Stimulated activated CD4-positive, alpha-beta T cell treated with anti-CD3 and anti-CD28 coated beads, Interleukin-4, amount 100 ng/mL, for 1 hour (primary cell): Measurements from ENCODE around the gene KRTAP1-3.
"Not testable (repeated sequence)": the region's sequence is repeated elsewhere in the genome, so short reads cannot be mapped to it uniquely, and the experiment has no call there.

ENCODE experiments used
- DNase-seq: peaks from one replicate; pipeline ENCODE4 v3.0.0-alpha.2; 2020

The KRTAP1-3 gene

GRCh38 chr17:41034346-41034935, at the start of gene KRTAP1-3:
Gene KRTAP1-3, minus strand, starts transcription at chr17:41034874. Its CDS starts 53 bp downstream, at chr17:41034821.
- DNase-seq: not testable (repeated sequence)

- not testable (repeated sequence) for DNase-seq
Observed at GRCh38 chr17:41084100-41084856, 49.6 kb upstream of the KRTAP1-3 start, which contains the start of gene KRTAP4-7. Gene KRTAP4-7, plus strand, starts transcription at chr17:41084150. Its CDS starts 57 bp downstream, at chr17:41084207.

DNA sequence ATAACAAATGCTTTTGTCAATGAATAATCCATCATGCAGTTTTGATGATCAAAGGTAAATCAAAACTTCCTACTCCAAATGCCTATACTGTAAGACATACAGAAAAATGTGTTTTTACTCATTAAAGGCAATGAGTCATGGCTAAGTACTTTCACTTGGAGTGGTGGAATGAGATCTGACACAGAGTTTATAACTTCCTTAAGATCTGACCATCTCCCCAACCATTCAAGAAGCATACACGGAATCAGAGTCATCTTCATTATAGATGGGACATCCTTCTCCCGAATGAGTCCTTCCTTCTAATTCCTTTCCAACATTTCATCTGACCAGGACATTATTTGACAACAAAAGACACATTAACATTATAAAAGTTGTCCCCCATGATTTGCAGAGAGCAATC, 48.8 kb upstream of the KRTAP1-3 start:
- not testable (repeated sequence) for DNase-seq

- no peak for DNase-seq
Observed at GRCh38 chr17:41082626-41083025, 48.0 kb upstream of the KRTAP1-3 start.

- no peak for DNase-seq
Observed at GRCh38 chr17:41076788-41077187, 42.1 kb upstream of the KRTAP1-3 start.

DNA sequence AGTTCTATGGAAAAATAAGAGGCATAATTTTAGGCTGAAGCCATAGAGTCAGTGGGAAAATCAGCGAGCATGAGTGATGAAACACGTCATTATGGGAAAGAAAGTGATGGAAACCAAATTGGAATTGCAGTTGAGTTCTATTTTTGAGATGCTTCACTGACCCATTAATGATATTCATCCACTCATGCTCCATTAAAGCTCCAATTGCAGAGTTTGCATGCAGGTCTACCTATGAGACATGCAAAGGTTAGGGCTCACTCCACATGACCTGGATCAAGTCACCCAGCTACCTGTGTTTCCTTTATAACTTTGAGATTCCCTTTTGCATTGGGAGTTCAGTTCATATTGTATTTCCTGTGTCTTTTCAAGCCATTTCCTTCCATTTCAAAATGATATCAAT, 39.0 kb upstream of the KRTAP1-3 start:
- no peak for DNase-seq

DNA sequence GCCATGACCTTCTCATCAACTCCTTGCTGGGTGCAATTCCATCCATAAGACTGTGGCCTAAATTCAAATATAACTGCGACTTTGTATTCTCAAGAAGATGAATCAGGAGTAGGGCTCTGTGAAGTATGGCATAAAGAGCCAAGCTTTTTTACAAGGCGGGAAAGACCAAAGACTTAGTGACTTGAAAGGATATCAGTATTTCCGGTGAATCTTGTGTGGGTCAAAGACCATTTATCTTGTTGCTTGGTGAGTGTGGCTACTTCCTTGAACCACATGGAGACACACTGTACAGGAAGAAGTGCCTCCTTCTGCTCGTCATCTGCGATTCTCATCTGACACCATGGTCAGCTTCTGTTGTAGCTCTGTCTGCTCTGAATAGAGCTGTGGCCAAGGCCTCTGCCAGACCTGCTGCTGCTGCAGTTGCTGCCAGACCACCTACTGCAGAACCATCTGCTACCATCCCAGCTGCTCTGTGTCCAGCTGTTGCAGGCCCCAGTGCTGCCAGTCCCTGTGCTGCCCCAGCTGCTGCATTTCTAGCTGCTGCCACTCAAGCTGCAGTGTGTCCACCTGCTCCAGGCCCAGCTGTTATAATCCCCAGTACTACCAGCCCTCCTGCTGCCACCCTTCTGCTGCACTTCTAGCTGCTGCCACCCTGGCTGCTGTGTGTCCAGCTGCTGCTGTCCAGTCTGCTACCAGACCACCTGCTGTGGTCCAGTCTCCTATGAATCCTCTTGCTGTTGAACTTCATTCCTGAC, 37.1 kb upstream of the KRTAP1-3 start:
- no peak for DNase-seq

DNA sequence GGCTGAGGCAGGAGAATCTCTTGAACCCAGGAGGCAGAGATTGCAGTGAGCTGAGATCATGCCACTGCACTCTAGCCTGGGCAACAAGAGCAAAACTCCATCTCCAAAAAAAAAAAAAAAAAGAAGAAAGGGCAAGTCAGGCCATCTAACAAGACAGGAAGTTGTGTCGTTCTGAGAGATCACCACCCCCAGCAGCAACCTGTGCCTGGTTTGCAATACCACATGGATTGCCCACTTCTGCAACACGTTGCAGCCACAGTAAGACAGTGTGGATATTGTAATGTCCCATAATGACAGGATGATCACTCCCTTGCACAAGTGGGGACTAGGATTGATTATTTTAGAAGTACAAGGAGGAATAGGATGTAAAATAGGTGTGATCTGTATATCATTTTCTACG, 34.4 kb upstream of the KRTAP1-3 start:
- no peak for DNase-seq

DNA sequence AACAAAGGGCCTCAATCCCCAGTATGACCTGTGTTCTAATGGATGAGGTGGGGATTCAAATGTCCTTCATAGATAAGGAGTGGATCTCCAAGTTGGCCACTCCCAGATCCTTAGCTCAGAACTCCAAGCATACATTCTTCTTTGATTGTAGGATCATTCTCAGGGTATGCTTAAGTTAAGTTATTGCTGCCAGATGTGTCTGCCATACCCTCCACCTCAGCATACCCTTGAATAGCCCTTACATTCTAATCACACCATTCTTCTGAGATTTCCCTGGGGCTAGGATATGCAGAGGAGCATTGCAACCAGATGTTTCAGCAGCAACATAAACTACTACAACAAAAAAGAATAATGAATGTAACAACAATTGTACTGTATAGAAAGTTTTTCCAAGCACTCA, 32.6 kb upstream of the KRTAP1-3 start:
- DNase-seq: no peak

DNA sequence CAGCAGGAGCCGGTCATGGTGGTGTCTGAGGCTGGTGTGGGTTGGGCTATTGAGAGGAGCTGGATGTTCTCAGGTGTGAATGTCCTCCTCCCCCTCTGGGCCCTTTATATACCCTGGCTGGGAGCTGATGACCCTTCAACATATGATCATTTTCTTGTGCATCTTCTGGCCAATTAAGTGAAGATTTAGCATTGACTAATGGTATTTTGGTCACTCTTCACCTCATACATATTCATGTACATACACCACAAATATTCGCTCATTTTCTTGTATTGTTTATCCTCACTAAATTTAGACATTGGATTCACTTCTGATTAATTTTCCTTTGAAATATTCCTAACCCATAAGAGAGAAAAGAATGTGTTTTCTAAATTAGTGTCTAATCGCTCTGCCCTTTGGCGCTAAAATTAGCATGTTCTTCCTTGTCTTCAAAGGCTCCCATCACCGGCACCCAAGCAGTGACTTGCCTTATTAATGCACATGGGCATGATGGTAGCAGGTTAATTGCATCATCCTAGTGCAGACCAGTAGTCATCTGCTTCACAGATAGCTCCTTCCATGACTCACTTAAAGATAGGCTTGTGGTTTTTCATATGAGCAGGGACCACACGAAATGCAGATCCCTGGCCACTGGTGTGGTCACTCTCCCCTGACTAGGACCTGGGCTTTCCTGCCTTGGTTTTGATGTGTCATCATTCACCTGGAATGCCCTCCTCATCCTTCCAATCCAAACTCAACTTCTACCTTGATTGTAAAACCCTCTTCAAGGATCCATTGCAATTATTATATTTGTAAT, 31.4 kb upstream of the KRTAP1-3 start, which contains the start of gene KRTAP2-4:
KRTAP2-4 (minus strand) TSS at position 51 of the 796 bp plus-strand sequence; CDS start at position 17, 34 bp downstream.
- DNase-seq: no peak

DNA sequence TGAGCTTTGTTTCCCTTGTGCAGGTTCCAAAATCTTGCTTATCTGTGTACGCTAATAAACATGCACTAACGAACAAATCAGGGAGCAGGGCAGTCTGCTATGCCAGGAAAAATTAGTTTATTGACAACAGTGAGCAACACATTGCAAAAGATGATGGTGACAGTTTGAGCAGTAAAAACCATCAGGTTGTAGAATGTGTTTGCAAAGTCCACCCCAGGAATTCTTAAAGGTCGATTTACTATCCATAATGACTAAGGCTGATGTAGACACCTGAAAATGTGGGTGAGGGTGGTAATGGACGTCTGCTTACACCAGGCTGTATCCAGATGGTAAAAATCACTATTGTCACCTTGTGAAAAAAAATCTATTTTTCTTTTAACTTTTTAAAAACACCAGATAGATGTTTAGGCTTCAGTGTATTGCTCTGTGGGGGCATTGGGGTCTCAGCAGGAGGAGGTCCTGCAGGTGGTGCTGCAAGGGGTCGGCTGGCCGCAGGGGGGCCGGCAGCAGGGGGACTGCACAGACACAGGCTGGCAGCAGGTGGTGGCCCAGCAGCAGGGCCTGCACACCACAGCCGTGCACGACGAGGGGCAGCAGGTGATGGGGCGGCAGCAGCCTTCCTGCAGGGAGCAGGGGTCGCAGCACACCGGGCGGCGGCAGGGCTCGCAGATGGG, 30.5 kb upstream of the KRTAP1-3 start:
- DNase-seq: not testable (repeated sequence)

DNA sequence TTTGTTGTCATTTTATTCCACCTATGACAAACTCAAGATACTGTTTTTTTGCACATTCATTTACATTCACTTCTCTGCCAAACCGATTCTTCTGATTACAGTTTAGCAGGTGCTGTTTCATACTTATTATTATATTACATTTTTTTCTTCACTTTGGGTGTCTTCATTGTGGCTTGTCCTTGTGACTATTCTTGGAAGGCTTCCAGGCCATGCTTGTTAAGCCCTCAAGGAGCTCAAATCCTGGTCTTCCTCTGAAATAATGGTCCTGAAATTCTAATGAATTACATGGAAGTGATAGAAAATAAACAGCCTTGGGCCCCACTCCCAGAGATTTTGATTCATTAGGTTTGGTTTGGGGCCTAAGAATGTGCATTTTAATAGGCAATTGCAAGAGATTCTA, 29.6 kb upstream of the KRTAP1-3 start:
- DNase-seq: no peak

GRCh38 chr17:41063449-41063848, 28.8 kb upstream of the KRTAP1-3 start:
- no peak for DNase-seq

GRCh38 chr17:41061964-41062363, 27.3 kb upstream of the KRTAP1-3 start:
- no peak for DNase-seq

DNA sequence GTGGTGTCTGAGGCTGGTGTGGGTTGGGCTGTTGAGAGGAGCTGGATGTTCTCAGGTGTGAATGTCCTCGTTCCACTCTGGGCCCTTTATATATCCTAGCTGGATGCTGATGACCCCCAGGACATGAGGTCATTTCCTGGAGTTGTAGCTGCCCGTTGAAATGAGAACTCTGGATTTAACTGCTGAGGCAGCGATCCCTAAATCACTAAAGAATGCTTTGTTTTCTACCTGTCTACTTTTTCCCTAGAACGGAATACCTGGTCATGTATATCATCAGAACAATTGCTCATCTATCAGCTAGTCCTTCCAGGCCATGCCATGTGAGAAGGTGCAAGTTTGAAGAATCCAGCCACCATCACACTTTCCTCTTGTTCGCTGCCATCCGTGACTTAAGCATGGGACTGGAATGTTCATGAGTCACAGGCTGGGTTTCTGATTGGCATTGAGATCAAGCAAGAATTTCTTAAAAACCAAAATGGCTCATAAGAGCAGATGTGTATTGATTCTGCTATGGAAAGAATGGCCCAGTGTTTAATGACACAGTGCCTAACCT, 25.5 kb upstream of the KRTAP1-3 start, which contains the start of gene KRTAP2-3:
KRTAP2-3 (minus strand) TSS at position 63 of the 553 bp plus-strand sequence. CDS start 64 bp downstream, outside the sequence.
- no peak for DNase-seq

DNA sequence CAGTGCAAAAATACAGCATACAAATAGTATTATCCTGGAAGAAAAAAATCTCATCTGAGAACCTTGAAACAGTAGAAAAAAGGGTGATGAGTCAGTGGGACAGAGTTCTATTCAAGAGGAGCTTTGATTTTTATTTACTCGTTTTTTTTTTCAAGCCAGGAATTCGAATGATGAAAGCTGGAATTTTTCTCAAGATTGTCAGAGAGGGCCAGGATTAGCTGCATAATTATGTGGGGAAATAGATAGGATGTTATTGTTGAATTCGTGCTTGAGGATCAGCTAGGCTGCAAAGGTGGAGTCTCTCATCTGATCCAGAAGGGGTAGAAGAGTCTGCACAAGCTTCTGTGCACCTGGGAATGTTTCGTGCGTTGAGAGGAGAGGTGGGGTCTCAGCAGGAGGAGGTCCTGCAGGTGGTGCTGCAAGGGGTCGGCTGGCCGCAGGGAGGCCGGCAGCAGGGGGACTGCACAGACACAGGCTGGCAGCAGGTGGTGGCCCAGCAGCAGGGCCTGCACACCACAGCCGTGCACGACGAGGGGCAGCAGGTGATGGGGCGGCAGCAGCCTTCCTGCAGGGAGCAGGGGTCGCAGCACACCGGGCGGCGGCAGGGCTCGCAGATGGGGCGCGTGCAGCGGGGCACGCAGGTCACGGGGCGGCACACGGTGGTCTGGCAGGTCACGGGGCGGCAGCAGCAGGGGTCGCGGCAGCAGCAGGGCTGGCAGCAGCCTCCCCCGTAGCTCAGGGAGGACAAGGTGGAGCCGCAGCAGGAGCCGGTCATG, 24.8 kb upstream of the KRTAP1-3 start:
- DNase-seq: not testable (repeated sequence)

DNA sequence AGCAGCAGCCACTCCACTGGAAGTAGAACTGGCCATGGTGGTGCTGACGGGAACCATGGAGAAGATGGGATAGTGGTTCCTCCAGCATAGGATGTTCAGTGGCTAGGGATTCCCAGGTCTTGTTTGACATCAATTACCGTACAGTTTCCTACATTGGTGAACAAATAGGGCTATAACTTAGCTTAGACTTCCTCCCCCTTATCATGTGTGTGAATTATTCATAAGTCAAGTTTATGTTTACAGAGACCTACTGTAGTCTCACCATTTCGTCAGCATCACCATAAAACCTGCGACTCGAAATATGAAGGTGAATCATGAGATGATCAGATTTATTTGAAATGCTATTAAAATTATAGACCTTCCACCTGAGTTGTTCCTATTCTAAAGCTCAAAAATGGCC, 24.1 kb upstream of the KRTAP1-3 start:
- DNase-seq: no peak

DNA sequence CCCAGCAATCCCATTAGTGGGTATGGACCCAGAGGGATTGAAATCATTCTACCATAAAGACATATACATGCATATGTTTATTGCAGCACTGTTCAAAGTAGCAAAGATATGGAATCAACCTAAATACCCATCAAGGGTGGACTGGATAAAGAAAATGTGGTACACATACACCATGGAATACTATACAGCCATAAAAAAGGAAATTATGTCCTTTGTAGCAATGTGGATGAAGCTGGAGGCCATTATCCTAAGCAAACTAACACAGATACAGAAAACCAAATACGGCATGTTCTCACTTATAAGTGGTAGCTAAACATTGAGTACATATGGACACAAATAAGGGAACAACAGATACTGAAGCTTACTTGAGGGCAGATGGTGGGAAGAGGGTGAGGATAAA, 22.9 kb upstream of the KRTAP1-3 start:
- no peak for DNase-seq

GRCh38 chr17:41055130-41055529, 20.5 kb upstream of the KRTAP1-3 start, which contains the start of gene KRTAP2-2:
Gene KRTAP2-2, minus strand, starts transcription at chr17:41055230. Its CDS starts 19 bp downstream, at chr17:41055211.
- not testable (repeated sequence) for DNase-seq

GRCh38 chr17:41054556-41054955, 19.9 kb upstream of the KRTAP1-3 start:
- DNase-seq: not testable (repeated sequence)

DNA sequence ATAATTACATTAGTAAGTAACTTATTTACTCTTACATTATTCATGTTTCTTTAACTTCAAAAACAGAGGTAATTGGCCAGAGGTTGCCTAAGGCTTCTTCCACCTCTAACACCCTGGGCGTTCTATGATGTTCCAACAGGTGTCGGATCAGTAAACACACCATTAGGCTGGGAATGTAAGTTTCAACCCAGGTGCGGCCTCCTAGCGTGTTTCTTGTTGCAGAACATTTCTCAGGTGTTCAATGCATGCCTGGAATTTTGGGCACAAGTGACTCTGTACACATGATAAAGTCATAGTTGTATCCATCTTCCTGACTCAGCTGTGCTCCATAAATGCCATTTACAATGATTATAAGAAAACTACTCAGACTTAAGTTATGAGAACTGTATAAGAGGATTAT, 19.4 kb upstream of the KRTAP1-3 start:
- DNase-seq: no peak
